H1 (cell line): ENCODE data around the gene EGF.

Source experiments
- CBX5 ChIP-seq: fragments of 300-800, 300-1000 bp; sonication (generic); IDR thresholded peaks from 2 replicates; pipeline ENCODE4 v1.7.1; 2016; ENCODE audit warnings: antibody characterized with exemption, low read length, low read depth
- CTCF ChIP-seq, 3 experiments: IDR thresholded peaks; 1 replicate in 2 of 3; 2 replicates in 1 of 3; pipeline versions ENCODE4 v1.5.1 to v1.6.1; 2011; ENCODE audit warnings: low read length in 3 of 3, mild to moderate bottlenecking in 3 of 3, inconsistent platforms in 2 of 3, low read depth in 1 of 3, moderate library complexity in 1 of 3; ENCODE audit not compliant: insufficient read depth in 1 of 3; ENCODE audit errors: control extremely low read depth in 1 of 3
- EGR1 ChIP-seq: IDR thresholded peaks from 2 replicates; pipeline ENCODE4 v1.6.1; 2011; ENCODE audit warnings: low read depth, low read length, borderline replicate concordance
- JUN ChIP-seq: IDR thresholded peaks from 2 replicates; pipeline ENCODE4 v1.6.1; 2011; ENCODE audit warnings: low read depth, mild to moderate bottlenecking, improper control_type of control experiment, low read length
- POLR2A ChIP-seq, 2 experiments: IDR thresholded peaks; 1 replicate in 1 of 2; 2 replicates in 1 of 2; pipeline ENCODE4 v1.6.1; 2011; ENCODE audit warnings: low read depth in 2 of 2, low read length in 2 of 2, mild to moderate bottlenecking in 2 of 2; ENCODE audit errors: control extremely low read depth in 1 of 2
- POLR2AphosphoS5 ChIP-seq: IDR thresholded peaks from 2 replicates; pipeline ENCODE4 v1.6.1; 2011; ENCODE audit warnings: low read depth, low read length
- RAD21 ChIP-seq, 2 experiments: IDR thresholded peaks in 1 of 2; conservative IDR thresholded peaks in 1 of 2; 2 replicates each; pipeline ENCODE4 v1.6.1; 2011; ENCODE audit warnings: low read depth in 2 of 2, low read length in 2 of 2, improper control_type of control experiment in 1 of 2, inconsistent platforms in 1 of 2, mild to moderate bottlenecking in 1 of 2, moderate library complexity in 1 of 2
- SP1 ChIP-seq: IDR thresholded peaks from 2 replicates; pipeline ENCODE4 v1.6.1; 2011; ENCODE audit warnings: low read depth, low read length
- USF2 ChIP-seq: IDR thresholded peaks from 2 replicates; pipeline ENCODE4 v1.6.1; 2011; ENCODE audit warnings: low read length, improper control_type of control experiment
- ZNF274 ChIP-seq: IDR thresholded peaks from 2 replicates; pipeline ENCODE4 v1.7.0; 2012; ENCODE audit warnings: low read length, borderline replicate concordance; ENCODE audit errors: extremely low read depth

- TF ChIP-seq CTCF (IDR thresholded peaks at IDR 0.05; ENCODE audit: control extremely low read depth in 1 of 3, insufficient read depth in 1 of 3, low read depth in 1 of 3, low read length in 3 of 3): no peak
- TF ChIP-seq JUN: no peak
- no peak for TF ChIP-seq POLR2AphosphoS5
- TF ChIP-seq RAD21 (IDR thresholded peaks at IDR 0.05 in 1 of 2, conservative IDR thresholded peaks at IDR 0.05 in 1 of 2; ENCODE audit: low read depth in 2 of 2, low read length in 2 of 2): no peak
- no peak for TF ChIP-seq ZNF274
- TF ChIP-seq USF2: no peak
- TF ChIP-seq CBX5: no peak
- no peak for TF ChIP-seq EGR1
- no peak for TF ChIP-seq SP1
- no peak for TF ChIP-seq POLR2A (IDR thresholded peaks at IDR 0.05; ENCODE audit: control extremely low read depth in 1 of 2, low read depth in 2 of 2, low read length in 2 of 2)
Observed at GRCh38 chr4:109879636-109880314, 32.9 kb upstream of the EGF start.
